ENCODE measurements around the gene STAT2. TPM values are rescaled to one million over a fixed set of nuclear protein-coding genes. Genes with fewer than 3 reads are reported as not detected.

Gene STAT2
- total and polyA plus RNA-seq, 2 experiments from 2014 or later, result 15.6 to 67.9 TPM

DNA sequence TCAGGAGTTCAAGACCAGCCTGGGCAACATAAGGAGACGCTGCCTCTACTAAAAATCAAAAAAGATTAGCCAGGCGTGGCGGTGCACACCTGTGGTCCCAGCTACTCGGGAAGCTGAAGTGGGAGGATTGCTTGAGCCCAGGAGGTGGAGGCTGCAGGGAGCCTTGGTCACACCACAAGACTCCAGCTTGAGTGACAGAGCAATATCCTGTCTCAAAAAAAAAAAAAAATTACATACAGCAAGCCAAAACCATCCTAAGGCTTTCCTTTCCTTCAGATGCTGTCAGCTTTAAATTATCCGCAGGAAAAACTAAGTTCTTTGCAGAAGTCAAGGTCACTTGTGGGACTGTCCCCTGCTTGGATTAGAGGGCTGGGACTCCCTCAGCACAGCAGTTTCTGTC, 61.1 kb downstream of the STAT2 start:
- H3K27ac ChIP-seq (ENCODE audit: low read depth), result no peak overlapping the region
- no peaks in the 10 kb centered on the region for H3K27me3 ChIP-seq (ENCODE audit: insufficient read depth)
- H3K4me3 ChIP-seq, result peak overlapping the region; percentile 99
- Mint-ChIP-seq H3K4me1 (peaks cover 19% of the 10 kb centered on the region), H3K36me3 (ENCODE audit: low read depth) (peaks cover 32% of the 10 kb centered on the region; the same call in 2 of the 3 replicates), H3K27me3 (ENCODE audit: insufficient read depth, low read depth, poor library complexity) (peaks cover 11% of the 10 kb centered on the region), H3K4me3 (peak overlapping the region; percentile 99), H3K9me3 (no peaks in the 10 kb centered on the region; the same call in 2 of the 3 replicates), H3K27ac (no peak overlapping the region)
- peak overlapping the region; percentile 98 for H3K4me2 ChIP-seq
- H3K9me2 ChIP-seq (ENCODE audit: insufficient read depth), result no peaks in the 10 kb centered on the region
- no peak overlapping the region for H2AFZ ChIP-seq
- ATAC-seq (no peak), DNase-seq (ENCODE audit: low spot score) (no peak)
- H3F3A ChIP-seq (replicated peaks; ENCODE audit: low read depth), result peaks cover 20% of the 10 kb centered on the region
- H3K79me2 ChIP-seq (replicated peaks; ENCODE audit: insufficient read depth), result peaks cover 60% of the 10 kb centered on the region
- peaks cover 20% of the 10 kb centered on the region for H4K20me1 ChIP-seq (replicated peaks; ENCODE audit: insufficient read depth)
- H3K36me3 ChIP-seq (ENCODE audit: insufficient read depth), result peaks cover 14% of the 10 kb centered on the region; the same call in 1 of the 2 replicates
- TF ChIP-seq ZNF114 (CRISPR knock-in tag; IDR thresholded peaks at IDR 0.05) (no peak), ZNF331 (CRISPR knock-in tag; IDR thresholded peaks at IDR 0.05; ENCODE audit: low read depth) (no peak), POLR2AphosphoS5 (IDR thresholded peaks at IDR 0.05; ENCODE audit: low read depth) (no peak), STAT1 (IDR thresholded peaks at IDR 0.05; ENCODE audit: unreplicated experiment) (no peak), NANOG (IDR thresholded peaks at IDR 0.05; ENCODE audit: borderline replicate concordance) (no peak), EZH2phosphoT487 (IDR thresholded peaks at IDR 0.05; ENCODE audit: unreplicated experiment) (no peak), EZH2 (IDR thresholded peaks at IDR 0.05; ENCODE audit: low read depth, unreplicated experiment) (no peak), JUNB (IDR thresholded peaks at IDR 0.05; ENCODE audit: unreplicated experiment) (no peak), CREB1 (CRISPR knock-in tag; IDR thresholded peaks at IDR 0.05; ENCODE audit: low read depth) (no peak)
- TF ChIP-seq, protein P1, sequence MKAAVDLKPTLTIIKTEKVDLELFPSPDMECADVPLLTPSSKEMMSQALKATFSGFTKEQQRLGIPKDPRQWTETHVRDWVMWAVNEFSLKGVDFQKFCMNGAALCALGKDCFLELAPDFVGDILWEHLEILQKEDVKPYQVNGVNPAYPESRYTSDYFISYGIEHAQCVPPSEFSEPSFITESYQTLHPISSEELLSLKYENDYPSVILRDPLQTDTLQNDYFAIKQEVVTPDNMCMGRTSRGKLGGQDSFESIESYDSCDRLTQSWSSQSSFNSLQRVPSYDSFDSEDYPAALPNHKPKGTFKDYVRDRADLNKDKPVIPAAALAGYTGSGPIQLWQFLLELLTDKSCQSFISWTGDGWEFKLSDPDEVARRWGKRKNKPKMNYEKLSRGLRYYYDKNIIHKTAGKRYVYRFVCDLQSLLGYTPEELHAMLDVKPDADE (IDR thresholded peaks at IDR 0.05), result no peak
- TF ChIP-seq, protein P2, sequence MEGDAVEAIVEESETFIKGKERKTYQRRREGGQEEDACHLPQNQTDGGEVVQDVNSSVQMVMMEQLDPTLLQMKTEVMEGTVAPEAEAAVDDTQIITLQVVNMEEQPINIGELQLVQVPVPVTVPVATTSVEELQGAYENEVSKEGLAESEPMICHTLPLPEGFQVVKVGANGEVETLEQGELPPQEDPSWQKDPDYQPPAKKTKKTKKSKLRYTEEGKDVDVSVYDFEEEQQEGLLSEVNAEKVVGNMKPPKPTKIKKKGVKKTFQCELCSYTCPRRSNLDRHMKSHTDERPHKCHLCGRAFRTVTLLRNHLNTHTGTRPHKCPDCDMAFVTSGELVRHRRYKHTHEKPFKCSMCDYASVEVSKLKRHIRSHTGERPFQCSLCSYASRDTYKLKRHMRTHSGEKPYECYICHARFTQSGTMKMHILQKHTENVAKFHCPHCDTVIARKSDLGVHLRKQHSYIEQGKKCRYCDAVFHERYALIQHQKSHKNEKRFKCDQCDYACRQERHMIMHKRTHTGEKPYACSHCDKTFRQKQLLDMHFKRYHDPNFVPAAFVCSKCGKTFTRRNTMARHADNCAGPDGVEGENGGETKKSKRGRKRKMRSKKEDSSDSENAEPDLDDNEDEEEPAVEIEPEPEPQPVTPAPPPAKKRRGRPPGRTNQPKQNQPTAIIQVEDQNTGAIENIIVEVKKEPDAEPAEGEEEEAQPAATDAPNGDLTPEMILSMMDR (conservative IDR thresholded peaks at IDR 0.05; ENCODE audit: low read depth in 2 of 2), result no peak
- TF ChIP-seq, protein P3, sequence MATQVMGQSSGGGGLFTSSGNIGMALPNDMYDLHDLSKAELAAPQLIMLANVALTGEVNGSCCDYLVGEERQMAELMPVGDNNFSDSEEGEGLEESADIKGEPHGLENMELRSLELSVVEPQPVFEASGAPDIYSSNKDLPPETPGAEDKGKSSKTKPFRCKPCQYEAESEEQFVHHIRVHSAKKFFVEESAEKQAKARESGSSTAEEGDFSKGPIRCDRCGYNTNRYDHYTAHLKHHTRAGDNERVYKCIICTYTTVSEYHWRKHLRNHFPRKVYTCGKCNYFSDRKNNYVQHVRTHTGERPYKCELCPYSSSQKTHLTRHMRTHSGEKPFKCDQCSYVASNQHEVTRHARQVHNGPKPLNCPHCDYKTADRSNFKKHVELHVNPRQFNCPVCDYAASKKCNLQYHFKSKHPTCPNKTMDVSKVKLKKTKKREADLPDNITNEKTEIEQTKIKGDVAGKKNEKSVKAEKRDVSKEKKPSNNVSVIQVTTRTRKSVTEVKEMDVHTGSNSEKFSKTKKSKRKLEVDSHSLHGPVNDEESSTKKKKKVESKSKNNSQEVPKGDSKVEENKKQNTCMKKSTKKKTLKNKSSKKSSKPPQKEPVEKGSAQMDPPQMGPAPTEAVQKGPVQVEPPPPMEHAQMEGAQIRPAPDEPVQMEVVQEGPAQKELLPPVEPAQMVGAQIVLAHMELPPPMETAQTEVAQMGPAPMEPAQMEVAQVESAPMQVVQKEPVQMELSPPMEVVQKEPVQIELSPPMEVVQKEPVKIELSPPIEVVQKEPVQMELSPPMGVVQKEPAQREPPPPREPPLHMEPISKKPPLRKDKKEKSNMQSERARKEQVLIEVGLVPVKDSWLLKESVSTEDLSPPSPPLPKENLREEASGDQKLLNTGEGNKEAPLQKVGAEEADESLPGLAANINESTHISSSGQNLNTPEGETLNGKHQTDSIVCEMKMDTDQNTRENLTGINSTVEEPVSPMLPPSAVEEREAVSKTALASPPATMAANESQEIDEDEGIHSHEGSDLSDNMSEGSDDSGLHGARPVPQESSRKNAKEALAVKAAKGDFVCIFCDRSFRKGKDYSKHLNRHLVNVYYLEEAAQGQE (IDR thresholded peaks at IDR 0.05; ENCODE audit: unreplicated experiment), result no peak
- TF ChIP-seq, protein P4, sequence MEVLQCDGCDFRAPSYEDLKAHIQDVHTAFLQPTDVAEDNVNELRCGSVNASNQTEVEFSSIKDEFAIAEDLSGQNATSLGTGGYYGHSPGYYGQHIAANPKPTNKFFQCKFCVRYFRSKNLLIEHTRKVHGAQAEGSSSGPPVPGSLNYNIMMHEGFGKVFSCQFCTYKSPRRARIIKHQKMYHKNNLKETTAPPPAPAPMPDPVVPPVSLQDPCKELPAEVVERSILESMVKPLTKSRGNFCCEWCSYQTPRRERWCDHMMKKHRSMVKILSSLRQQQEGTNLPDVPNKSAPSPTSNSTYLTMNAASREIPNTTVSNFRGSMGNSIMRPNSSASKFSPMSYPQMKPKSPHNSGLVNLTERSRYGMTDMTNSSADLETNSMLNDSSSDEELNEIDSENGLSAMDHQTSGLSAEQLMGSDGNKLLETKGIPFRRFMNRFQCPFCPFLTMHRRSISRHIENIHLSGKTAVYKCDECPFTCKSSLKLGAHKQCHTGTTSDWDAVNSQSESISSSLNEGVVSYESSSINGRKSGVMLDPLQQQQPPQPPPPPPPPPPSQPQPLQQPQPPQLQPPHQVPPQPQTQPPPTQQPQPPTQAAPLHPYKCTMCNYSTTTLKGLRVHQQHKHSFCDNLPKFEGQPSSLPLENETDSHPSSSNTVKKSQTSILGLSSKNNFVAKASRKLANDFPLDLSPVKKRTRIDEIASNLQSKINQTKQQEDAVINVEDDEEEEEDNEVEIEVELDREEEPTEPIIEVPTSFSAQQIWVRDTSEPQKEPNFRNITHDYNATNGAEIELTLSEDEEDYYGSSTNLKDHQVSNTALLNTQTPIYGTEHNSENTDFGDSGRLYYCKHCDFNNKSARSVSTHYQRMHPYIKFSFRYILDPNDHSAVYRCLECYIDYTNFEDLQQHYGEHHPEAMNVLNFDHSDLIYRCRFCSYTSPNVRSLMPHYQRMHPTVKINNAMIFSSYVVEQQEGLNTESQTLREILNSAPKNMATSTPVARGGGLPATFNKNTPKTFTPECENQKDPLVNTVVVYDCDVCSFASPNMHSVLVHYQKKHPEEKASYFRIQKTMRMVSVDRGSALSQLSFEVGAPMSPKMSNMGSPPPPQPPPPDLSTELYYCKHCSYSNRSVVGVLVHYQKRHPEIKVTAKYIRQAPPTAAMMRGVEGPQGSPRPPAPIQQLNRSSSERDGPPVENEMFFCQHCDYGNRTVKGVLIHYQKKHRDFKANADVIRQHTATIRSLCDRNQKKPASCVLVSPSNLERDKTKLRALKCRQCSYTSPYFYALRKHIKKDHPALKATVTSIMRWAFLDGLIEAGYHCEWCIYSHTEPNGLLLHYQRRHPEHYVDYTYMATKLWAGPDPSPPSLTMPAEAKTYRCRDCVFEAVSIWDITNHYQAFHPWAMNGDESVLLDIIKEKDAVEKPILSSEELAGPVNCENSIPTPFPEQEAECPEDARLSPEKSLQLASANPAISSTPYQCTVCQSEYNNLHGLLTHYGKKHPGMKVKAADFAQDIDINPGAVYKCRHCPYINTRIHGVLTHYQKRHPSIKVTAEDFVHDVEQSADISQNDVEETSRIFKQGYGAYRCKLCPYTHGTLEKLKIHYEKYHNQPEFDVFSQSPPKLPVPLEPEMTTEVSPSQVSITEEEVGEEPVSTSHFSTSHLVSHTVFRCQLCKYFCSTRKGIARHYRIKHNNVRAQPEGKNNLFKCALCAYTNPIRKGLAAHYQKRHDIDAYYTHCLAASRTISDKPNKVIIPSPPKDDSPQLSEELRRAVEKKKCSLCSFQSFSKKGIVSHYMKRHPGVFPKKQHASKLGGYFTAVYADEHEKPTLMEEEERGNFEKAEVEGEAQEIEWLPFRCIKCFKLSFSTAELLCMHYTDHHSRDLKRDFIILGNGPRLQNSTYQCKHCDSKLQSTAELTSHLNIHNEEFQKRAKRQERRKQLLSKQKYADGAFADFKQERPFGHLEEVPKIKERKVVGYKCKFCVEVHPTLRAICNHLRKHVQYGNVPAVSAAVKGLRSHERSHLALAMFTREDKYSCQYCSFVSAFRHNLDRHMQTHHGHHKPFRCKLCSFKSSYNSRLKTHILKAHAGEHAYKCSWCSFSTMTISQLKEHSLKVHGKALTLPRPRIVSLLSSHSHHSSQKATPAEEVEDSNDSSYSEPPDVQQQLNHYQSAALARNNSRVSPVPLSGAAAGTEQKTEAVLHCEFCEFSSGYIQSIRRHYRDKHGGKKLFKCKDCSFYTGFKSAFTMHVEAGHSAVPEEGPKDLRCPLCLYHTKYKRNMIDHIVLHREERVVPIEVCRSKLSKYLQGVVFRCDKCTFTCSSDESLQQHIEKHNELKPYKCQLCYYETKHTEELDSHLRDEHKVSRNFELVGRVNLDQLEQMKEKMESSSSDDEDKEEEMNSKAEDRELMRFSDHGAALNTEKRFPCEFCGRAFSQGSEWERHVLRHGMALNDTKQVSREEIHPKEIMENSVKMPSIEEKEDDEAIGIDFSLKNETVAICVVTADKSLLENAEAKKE (CRISPR knock-in tag; IDR thresholded peaks at IDR 0.05), result no peak
- H3K4me1 ChIP-seq (ENCODE audit: insufficient read depth), result peaks cover 18% of the 10 kb centered on the region

All from GM23338 (cell line).